Natural killer cell treated with Interleukin-12 subunit alpha and Interleukin-12 subunit beta and Interleukin-15 and Interleukin-18, amount 100 ng/mL, for 72 hours (primary cell): ENCODE data around the gene TRIM50. TPM values are rescaled to one million over a fixed set of nuclear protein-coding genes. Genes with fewer than 3 reads are reported as not detected.

ENCODE experiments used
- ATAC-seq, 2 donors: fragments of 150-1000 bp; cut with Tn5 transposase in 1 of 2; sonication (Bioruptor Pico), chemical (Tn5 transposase) in 1 of 2; 2 replicates each; pipeline ENCODE4 v1.10.0; 2021
- DNase-seq: peaks from one replicate; pipeline ENCODE4 v3.0.0; 2022; ENCODE audit warnings: low spot score
- H3K27ac Mint-ChIP-seq, 2 donors: 1 replicate in 1 of 2; 2 replicates in 1 of 2; pipeline ENCODE4 v1.8.0; 2022; ENCODE audit warnings: mixed read lengths in 2 of 2, mild to moderate bottlenecking in 1 of 2, moderate library complexity in 1 of 2
- H3K27me3 Mint-ChIP-seq, 2 donors: 1 replicate in 1 of 2; 2 replicates in 1 of 2; pipeline ENCODE4 v1.8.0; 2022; ENCODE audit warnings: mixed read lengths in 2 of 2
- H3K36me3 Mint-ChIP-seq: one replicate; pipeline ENCODE4 v1.8.0; 2022; ENCODE audit warnings: mixed read lengths
- H3K4me1 Mint-ChIP-seq, 2 donors: 1 replicate in 1 of 2; 2 replicates in 1 of 2; pipeline ENCODE4 v1.8.0; 2022; ENCODE audit warnings: low read depth in 2 of 2, mixed read lengths in 2 of 2, mild to moderate bottlenecking in 1 of 2
- H3K4me3 Mint-ChIP-seq: one replicate; pipeline ENCODE4 v1.8.0; 2022; ENCODE audit warnings: mixed read lengths
- H3K9me3 Mint-ChIP-seq: 2 replicates; pipeline ENCODE4 v1.8.0; 2022; ENCODE audit warnings: mixed read lengths
- total RNA-seq, 2 donors: library from RNA; stranded (reverse); gene quantifications; one replicate each; pipeline ENCODE4 v1.2.3, GENCODE V29; 2022

The TRIM50 gene
- total RNA-seq, 2 donors from 2014 or later: not detected

DNA sequence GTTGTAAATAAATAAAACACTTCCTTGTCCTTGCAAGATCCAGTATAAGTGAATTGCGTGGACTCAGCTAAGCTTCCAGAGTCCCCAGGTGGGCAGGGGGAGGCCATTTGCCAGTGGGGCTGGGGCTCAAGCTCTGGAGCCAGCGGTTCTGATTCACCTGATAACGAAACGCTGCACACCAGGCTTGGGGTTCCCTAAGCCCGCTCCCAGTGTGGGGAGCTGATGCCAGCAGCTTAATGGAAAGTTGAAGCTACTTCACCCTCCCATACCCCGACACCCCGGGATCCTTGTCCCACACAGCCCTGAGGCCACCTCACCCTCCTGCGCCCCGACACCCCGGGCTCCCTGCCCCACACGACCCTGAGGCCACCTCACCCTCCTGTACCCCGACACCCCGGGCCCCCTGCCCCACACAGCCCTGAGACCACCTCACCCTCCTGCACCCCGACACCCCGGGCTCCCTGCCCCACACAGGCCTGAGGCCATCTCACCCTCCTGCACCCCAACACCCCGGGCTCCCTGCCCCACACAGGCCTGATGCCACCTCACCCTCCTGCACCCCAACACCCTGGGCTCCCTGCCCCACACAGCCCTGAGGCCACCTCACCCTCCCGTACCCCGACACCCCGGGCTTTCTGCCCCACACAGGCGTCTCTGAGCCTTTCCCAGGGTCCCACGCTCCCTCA, 30.9 kb upstream of the TRIM50 start:
- no peaks in the 10 kb centered on the region for H3K9me3 Mint-ChIP-seq

GRCh38 chr7:73356159-73356558, 28.3 kb upstream of the TRIM50 start:
- no peak for ATAC-seq
- H3K27ac Mint-ChIP-seq: no peak overlapping the region
- peaks cover 0 to 3% of the 10 kb centered on the region in 2 donors for H3K4me1 Mint-ChIP-seq

More for the DNA sequence above, 30.9 kb upstream of the TRIM50 start:
- Mint-ChIP-seq H3K27me3 (peaks cover 0 to 8% of the 10 kb centered on the region in 2 donors), H3K36me3 (no peaks in the 10 kb centered on the region), H3K4me1 (peaks cover 0 to 3% of the 10 kb centered on the region in 2 donors), H3K27ac (no peak overlapping the region), H3K4me3 (no peak overlapping the region)
- no peak for DNase-seq
- no peak for ATAC-seq

GRCh38 chr7:73354821-73355220, 26.9 kb upstream of the TRIM50 start:
- ATAC-seq (no peak), DNase-seq (no peak)
- Mint-ChIP-seq H3K4me1 (peaks cover 0 to 3% of the 10 kb centered on the region in 2 donors), H3K27me3 (peaks cover 0 to 6% of the 10 kb centered on the region in 2 donors), H3K4me3 (no peak overlapping the region), H3K9me3 (no peaks in the 10 kb centered on the region), H3K27ac (no peak overlapping the region), H3K36me3 (no peaks in the 10 kb centered on the region)

More at GRCh38 chr7:73356159-73356558, 28.3 kb upstream of the TRIM50 start:
- H3K4me3 Mint-ChIP-seq: no peak overlapping the region
- no peaks in the 10 kb centered on the region for H3K9me3 Mint-ChIP-seq
- no peaks in the 10 kb centered on the region for H3K36me3 Mint-ChIP-seq
- peaks cover 0 to 6% of the 10 kb centered on the region in 2 donors for H3K27me3 Mint-ChIP-seq
- no peak for DNase-seq

- Mint-ChIP-seq H3K36me3 (no peaks in the 10 kb centered on the region), H3K4me1 (no peaks in the 10 kb centered on the region), H3K4me3 (no peak overlapping the region), H3K27ac (no peak overlapping the region), H3K9me3 (no peaks in the 10 kb centered on the region), H3K27me3 (peaks cover 0 to under 1% of the 10 kb centered on the region in 2 donors)
- no peak for ATAC-seq
- no peak for DNase-seq
Measured at GRCh38 chr7:73354196-73354595, 26.3 kb upstream of the TRIM50 start.

DNA sequence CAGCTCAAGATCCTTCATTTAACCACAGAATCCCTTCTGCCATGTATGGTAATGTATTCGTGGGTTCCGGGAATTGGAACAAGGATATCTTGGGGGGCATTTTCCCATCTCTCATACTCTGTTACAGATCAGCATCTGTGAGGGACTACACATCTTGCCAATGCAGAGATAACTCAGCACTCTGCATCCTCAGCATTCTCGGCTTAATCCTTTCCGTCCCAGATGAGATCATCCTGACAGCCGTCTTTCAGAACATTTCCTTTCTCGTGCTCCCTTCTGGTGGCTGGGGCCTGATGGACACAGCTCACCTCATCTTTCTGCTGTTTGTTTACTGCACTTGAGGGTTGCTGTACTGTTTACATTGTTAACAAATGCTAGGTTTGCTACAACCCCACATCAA, 25.4 kb upstream of the TRIM50 start:
- Mint-ChIP-seq H3K27me3 (peaks cover 0 to 4% of the 10 kb centered on the region in 2 donors), H3K4me3 (no peak overlapping the region), H3K36me3 (no peaks in the 10 kb centered on the region), H3K9me3 (no peaks in the 10 kb centered on the region), H3K27ac (no peak overlapping the region), H3K4me1 (no peaks in the 10 kb centered on the region)
- DNase-seq (no peak), ATAC-seq (no peak)

DNA sequence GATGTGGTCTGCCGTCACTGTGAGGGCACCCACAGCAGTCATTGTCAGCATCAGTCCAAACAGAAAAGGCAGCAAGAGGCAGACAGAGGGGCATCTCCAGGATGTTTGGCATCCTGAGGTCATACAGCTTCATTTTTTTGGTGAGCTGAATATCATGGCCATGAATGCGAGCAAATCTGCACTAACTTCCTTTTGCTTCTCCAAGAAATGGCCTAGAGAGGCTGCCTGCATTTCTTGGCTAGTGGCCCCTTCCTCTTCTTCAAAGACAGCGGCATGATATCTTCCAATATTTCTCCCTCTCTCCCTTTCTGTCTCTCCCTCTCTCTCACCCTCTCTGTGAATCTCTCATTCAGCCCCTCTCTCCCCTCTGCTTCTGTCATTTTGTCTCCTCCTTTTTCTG, 24.9 kb upstream of the TRIM50 start:
- no peaks in the 10 kb centered on the region for H3K36me3 Mint-ChIP-seq
- DNase-seq: no peak
- H3K4me3 Mint-ChIP-seq: no peak overlapping the region
- H3K27me3 Mint-ChIP-seq: peaks cover 0 to 9% of the 10 kb centered on the region in 2 donors
- H3K27ac Mint-ChIP-seq: no peak overlapping the region
- no peaks in the 10 kb centered on the region for H3K9me3 Mint-ChIP-seq
- no peak for ATAC-seq
- H3K4me1 Mint-ChIP-seq: no peaks in the 10 kb centered on the region

GRCh38 chr7:73351447-73352167, 23.7 kb upstream of the TRIM50 start:
- ATAC-seq (no peak), DNase-seq (no peak)
- H3K27me3 Mint-ChIP-seq: peaks cover 0 to 9% of the 10 kb centered on the region in 2 donors
- peak overlapping the region in 1 of 2 donors; percentile 16 for H3K27ac Mint-ChIP-seq
- no peaks in the 10 kb centered on the region for H3K4me1 Mint-ChIP-seq
- no peak overlapping the region for H3K4me3 Mint-ChIP-seq
- no peaks in the 10 kb centered on the region for H3K9me3 Mint-ChIP-seq
- no peaks in the 10 kb centered on the region for H3K36me3 Mint-ChIP-seq

DNA sequence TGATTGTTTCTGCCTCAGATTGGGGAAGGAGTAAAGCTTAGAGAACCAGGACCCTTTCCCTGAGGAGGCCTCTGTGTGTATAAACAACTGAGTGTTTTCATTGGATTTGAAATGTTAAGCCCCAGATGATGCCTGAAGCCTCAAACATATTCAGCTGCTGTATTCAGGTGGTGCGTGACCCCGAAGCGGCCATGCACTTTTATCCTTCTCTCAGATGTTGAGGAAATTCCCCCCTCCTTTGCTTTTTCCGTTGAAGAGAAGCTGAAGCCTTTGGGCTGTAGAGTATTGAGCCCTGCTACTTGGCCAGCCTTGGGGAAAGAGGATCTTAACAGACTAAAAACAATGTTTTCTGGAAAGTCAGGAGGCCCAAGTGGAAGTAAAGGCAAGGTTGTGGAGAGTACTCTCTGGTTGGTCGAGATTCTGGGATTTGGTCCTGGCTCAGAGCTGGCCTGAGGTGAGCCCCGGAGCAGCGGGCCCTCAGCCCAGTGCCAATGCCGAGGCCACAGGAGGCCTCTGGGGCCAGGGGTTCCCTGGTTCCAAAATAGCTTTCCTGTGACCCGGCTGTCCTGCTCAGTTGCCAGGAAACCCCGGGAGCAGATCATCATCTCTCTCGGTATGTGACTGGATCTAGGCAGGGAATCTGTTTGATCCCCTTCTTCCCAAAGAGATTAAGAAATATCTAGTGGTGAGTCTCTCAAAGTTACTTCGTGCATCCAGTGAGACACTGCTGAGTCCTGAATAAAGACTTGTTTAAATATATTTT, 22.6 kb upstream of the TRIM50 start:
- DNase-seq: no peak
- no peak overlapping the region for H3K27ac Mint-ChIP-seq
- peaks cover 0 to 9% of the 10 kb centered on the region in 2 donors for H3K27me3 Mint-ChIP-seq
- H3K4me3 Mint-ChIP-seq: no peak overlapping the region
- ATAC-seq: peak in 1 of 2 donors; percentile 37
- no peaks in the 10 kb centered on the region for H3K9me3 Mint-ChIP-seq
- H3K36me3 Mint-ChIP-seq: no peaks in the 10 kb centered on the region
- no peaks in the 10 kb centered on the region for H3K4me1 Mint-ChIP-seq

DNA sequence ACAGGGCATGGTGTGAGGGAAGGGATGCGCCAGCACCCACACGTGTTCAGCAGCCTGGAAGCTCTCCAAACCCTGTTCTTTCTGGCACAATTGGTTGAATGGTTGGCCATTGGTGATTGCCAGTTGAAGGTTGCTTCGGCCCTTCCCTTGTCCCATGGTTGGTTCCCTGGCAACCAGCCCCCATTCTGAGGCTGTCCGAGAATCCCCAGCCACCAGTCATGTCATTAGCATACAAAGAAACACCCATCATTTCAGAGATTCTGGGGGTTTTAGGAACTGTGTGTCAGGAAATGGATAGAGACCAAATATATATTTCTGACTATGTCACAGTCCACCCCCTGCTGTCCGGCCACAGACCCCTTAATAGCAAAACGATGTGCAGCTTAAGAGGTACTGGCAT, 21.9 kb upstream of the TRIM50 start:
- Mint-ChIP-seq H3K27ac (no peak overlapping the region), H3K36me3 (no peaks in the 10 kb centered on the region), H3K27me3 (peaks cover 0 to 9% of the 10 kb centered on the region in 2 donors), H3K4me3 (no peak overlapping the region), H3K9me3 (no peaks in the 10 kb centered on the region), H3K4me1 (no peaks in the 10 kb centered on the region)
- ATAC-seq (no peak), DNase-seq (no peak)

DNA sequence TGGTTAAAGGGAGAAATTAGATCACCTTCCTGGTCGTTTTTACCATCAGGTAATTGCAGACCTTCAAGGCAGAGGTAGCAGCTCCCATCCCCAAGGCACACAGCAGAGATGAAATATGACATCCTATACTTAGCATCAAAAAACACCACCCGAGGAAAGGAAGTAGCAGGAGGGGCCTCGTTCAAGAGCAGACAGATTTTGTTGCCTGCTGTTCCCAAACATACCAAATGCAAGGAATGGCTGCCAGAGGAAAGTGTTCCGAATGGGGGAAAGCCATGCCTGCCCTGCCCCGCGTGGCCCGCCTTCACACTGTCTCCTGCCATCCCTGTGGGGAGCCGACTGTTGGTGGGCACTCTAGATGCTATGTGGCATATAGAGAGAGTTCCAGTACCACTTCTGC, 18.1 kb upstream of the TRIM50 start:
- Mint-ChIP-seq H3K9me3 (no peaks in the 10 kb centered on the region), H3K36me3 (no peaks in the 10 kb centered on the region), H3K4me3 (no peak overlapping the region), H3K27ac (no peak overlapping the region), H3K27me3 (peaks cover 4 to 9% of the 10 kb centered on the region in 2 donors), H3K4me1 (no peaks in the 10 kb centered on the region)
- ATAC-seq: peak in 1 of 2 donors; percentile 17
- no peak for DNase-seq

GRCh38 chr7:73345538-73345937, 17.7 kb upstream of the TRIM50 start:
- H3K9me3 Mint-ChIP-seq: no peaks in the 10 kb centered on the region
- no peak overlapping the region for H3K27ac Mint-ChIP-seq
- H3K27me3 Mint-ChIP-seq: peaks cover 5 to 9% of the 10 kb centered on the region in 2 donors
- no peak for DNase-seq
- no peak overlapping the region for H3K4me3 Mint-ChIP-seq
- no peaks in the 10 kb centered on the region for H3K36me3 Mint-ChIP-seq
- H3K4me1 Mint-ChIP-seq: no peaks in the 10 kb centered on the region
- ATAC-seq: no peak

- Mint-ChIP-seq H3K36me3 (no peaks in the 10 kb centered on the region), H3K27me3 (peaks cover 9 to 11% of the 10 kb centered on the region in 2 donors), H3K4me3 (no peak overlapping the region), H3K27ac (no peak overlapping the region), H3K9me3 (no peaks in the 10 kb centered on the region), H3K4me1 (no peaks in the 10 kb centered on the region)
- ATAC-seq (no peak), DNase-seq (no peak)
Measured at GRCh38 chr7:73343671-73344380, 15.9 kb upstream of the TRIM50 start.

GRCh38 chr7:73342645-73343044, 14.8 kb upstream of the TRIM50 start:
- H3K9me3 Mint-ChIP-seq: no peaks in the 10 kb centered on the region

More at GRCh38 chr7:73342645-73343044, 14.8 kb upstream of the TRIM50 start:
- H3K4me1 Mint-ChIP-seq: no peaks in the 10 kb centered on the region
- no peak for DNase-seq
- H3K36me3 Mint-ChIP-seq: no peaks in the 10 kb centered on the region
- H3K27ac Mint-ChIP-seq: no peak overlapping the region
- H3K27me3 Mint-ChIP-seq: peaks cover 0 to 11% of the 10 kb centered on the region in 2 donors
- ATAC-seq: no peak
- H3K4me3 Mint-ChIP-seq: no peak overlapping the region
